Measurements from ENCODE around the gene CFAP70. TPM values are rescaled to one million over a fixed set of nuclear protein-coding genes. Genes with fewer than 3 reads are reported as not detected.

CFAP70 gene
- total RNA-seq, 2 experiments from 2014 or later: 0.51 to 0.59 TPM

- Mint-ChIP-seq H3K36me3 (ENCODE audit: low read depth) (no peaks in the 10 kb centered on the region), H3K4me3 (no peak overlapping the region), H3K4me1 (ENCODE audit: low read depth) (no peaks in the 10 kb centered on the region), H3K27me3 (no peaks in the 10 kb centered on the region), H3K9me3 (no peaks in the 10 kb centered on the region), H3K27ac (no peak overlapping the region)
- no peak for TF ChIP-seq CTCF (IDR thresholded peaks at IDR 0.05)
- intact Hi-C loops (cut with micrococcal nuclease): no loop called here
- ATAC-seq (no peak), DNase-seq (no peak)
- CTCF ChIA-PET: no interaction called here
- POLR2A ChIA-PET: no interaction called here
These were observed 14.4 kb downstream of the CFAP70 start for GRCh38 chr10:73344269-73344668.

- TF ChIP-seq CTCF (IDR thresholded peaks at IDR 0.05): no peak
- ATAC-seq (no peak), DNase-seq (no peak)
- no peaks in the 10 kb centered on the region for H3K4me1 Mint-ChIP-seq (ENCODE audit: low read depth)
- POLR2A ChIA-PET: no interaction called here
- CTCF ChIA-PET: interaction anchor here (1.1 kb wide), 1 partner anchor 230 kb away, joined by 3 read pairs; no protein-coding TSS in a partner anchor
- no peaks in the 10 kb centered on the region for H3K9me3 Mint-ChIP-seq
- no peak overlapping the region for H3K4me3 Mint-ChIP-seq
- H3K27me3 Mint-ChIP-seq: no peaks in the 10 kb centered on the region
- H3K27ac Mint-ChIP-seq: no peak overlapping the region
- intact Hi-C loops (cut with micrococcal nuclease): no loop called here
- no peaks in the 10 kb centered on the region for H3K36me3 Mint-ChIP-seq (ENCODE audit: low read depth)
These were observed 18.5 kb downstream of the CFAP70 start for GRCh38 chr10:73340121-73340520.

GRCh38 chr10:73339436-73339835, 19.2 kb downstream of the CFAP70 start:
- Mint-ChIP-seq H3K27ac (no peak overlapping the region), H3K4me1 (ENCODE audit: low read depth) (no peaks in the 10 kb centered on the region), H3K36me3 (ENCODE audit: low read depth) (no peaks in the 10 kb centered on the region), H3K9me3 (no peaks in the 10 kb centered on the region), H3K27me3 (no peaks in the 10 kb centered on the region), H3K4me3 (no peak overlapping the region)
- DNase-seq: no peak
- no peak for TF ChIP-seq CTCF (IDR thresholded peaks at IDR 0.05)
- CTCF ChIA-PET: interaction anchor here (1.1 kb wide), 1 partner anchor 230 kb away, joined by 3 read pairs; no protein-coding TSS in a partner anchor
- no peak for ATAC-seq
- POLR2A ChIA-PET: no interaction called here
- intact Hi-C loops (cut with micrococcal nuclease): no loop called here

GRCh38 chr10:73338801-73339368, 19.8 kb downstream of the CFAP70 start:
- DNase-seq: no peak
- POLR2A ChIA-PET: no interaction called here
- no peak for TF ChIP-seq CTCF (IDR thresholded peaks at IDR 0.05)
- CTCF ChIA-PET: interaction anchor here (1.1 kb wide), 1 partner anchor 231 kb away, joined by 3 read pairs; no protein-coding TSS in a partner anchor
- Mint-ChIP-seq H3K4me3 (no peak overlapping the region), H3K4me1 (ENCODE audit: low read depth) (no peaks in the 10 kb centered on the region), H3K9me3 (no peaks in the 10 kb centered on the region), H3K27me3 (no peaks in the 10 kb centered on the region), H3K27ac (no peak overlapping the region), H3K36me3 (ENCODE audit: low read depth) (no peaks in the 10 kb centered on the region)
- intact Hi-C loops (cut with micrococcal nuclease): no loop called here
- no peak for ATAC-seq

- ChIA-PET POLR2A (no interaction called here), CTCF (no interaction called here)
- no peak for ATAC-seq
- Mint-ChIP-seq H3K9me3 (no peaks in the 10 kb centered on the region), H3K4me1 (ENCODE audit: low read depth) (no peaks in the 10 kb centered on the region), H3K27me3 (peaks cover 1% of the 10 kb centered on the region), H3K36me3 (ENCODE audit: low read depth) (no peaks in the 10 kb centered on the region), H3K27ac (no peak overlapping the region), H3K4me3 (no peak overlapping the region)
- DNase-seq: no peak
- TF ChIP-seq CTCF (IDR thresholded peaks at IDR 0.05): no peak
- intact Hi-C loops (cut with micrococcal nuclease): no loop called here
These were observed 25.5 kb downstream of the CFAP70 start for GRCh38 chr10:73333202-73333601.

Data from activated CD8-positive, alpha-beta T cell treated with anti-CD3 and anti-CD28 coated beads for 36 hours (primary cell).